ENCODE results near the gene DMC1. TPM values are rescaled to one million over a fixed set of nuclear protein-coding genes. Genes with fewer than 3 reads are reported as not detected.

Gene DMC1
- total RNA-seq, 6 experiments from 2014 or later: 0.55 TPM; not detected in 5

DNA sequence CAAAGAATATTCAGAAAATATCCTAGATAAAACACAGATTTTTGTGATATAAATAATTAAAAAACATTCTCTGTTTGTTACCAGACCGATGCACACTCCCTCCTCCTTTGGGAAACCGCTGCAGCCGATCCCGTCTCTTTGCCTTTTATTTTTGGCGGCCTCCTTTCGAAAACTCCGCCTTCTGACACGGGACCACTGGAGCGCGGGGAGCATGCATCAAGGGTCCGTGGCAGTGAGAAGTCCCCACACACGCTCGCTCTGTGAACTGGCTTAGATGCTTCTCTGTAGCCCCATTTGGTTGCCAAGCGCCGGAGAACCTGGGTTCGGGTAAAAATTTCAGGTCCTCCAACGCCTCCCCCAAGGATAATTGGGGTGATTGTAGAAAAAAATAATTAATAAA is 80.8 kb downstream of the DMC1 start:
- no peak for ATAC-seq

DNA sequence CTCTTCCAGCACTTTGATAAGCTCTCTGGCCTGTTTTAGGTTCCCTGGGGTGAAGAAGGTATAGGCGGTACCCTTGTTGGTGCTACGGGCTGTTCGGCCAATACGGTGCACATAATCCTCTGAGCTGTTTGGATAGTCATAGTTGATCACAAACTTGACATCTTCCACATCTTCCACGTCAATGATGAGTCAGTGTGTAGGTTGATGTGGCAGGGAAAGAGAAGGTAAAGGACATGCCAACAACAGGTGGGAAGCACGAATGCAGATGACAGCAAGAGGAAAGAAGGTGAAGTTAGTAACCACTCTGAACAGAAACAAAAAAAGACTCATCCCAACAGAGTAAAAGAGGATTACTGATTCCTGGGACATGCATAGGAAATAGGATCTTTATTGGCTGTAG is 82.0 kb downstream of the DMC1 start:
- H3K27ac ChIP-seq: no peak overlapping the region
- no peak overlapping the region for H3K4me3 ChIP-seq
- ATAC-seq: no peak
- WGBS (ENCODE audit: insufficient coverage, low coverage, low lambda C conversion rate, missing lambda C conversion rate): 79% methylated on average over 4 of the region's 6 CpGs
- no peaks in the 10 kb centered on the region for H3K27me3 ChIP-seq
- H3K36me3 ChIP-seq: peaks cover 35 to 98% (median 80%) of the 10 kb centered on the region in 4 donors
- TF ChIP-seq, protein P1, sequence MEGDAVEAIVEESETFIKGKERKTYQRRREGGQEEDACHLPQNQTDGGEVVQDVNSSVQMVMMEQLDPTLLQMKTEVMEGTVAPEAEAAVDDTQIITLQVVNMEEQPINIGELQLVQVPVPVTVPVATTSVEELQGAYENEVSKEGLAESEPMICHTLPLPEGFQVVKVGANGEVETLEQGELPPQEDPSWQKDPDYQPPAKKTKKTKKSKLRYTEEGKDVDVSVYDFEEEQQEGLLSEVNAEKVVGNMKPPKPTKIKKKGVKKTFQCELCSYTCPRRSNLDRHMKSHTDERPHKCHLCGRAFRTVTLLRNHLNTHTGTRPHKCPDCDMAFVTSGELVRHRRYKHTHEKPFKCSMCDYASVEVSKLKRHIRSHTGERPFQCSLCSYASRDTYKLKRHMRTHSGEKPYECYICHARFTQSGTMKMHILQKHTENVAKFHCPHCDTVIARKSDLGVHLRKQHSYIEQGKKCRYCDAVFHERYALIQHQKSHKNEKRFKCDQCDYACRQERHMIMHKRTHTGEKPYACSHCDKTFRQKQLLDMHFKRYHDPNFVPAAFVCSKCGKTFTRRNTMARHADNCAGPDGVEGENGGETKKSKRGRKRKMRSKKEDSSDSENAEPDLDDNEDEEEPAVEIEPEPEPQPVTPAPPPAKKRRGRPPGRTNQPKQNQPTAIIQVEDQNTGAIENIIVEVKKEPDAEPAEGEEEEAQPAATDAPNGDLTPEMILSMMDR (IDR thresholded peaks at IDR 0.05): no peak
- no peak for TF ChIP-seq POLR2A (IDR thresholded peaks at IDR 0.05)
- intact Hi-C loops (cut with DNase I): no loop called here
- no peaks in the 10 kb centered on the region for H3K9me3 ChIP-seq
- no peak for DNase-seq
- peaks cover 0 to 13% (median 6%) of the 10 kb centered on the region in 4 donors for H3K4me1 ChIP-seq

More for the DNA sequence above, 80.8 kb downstream of the DMC1 start:
- 95% methylated on average over 17 of the region's 17 CpGs for WGBS (ENCODE audit: insufficient coverage, low coverage, low lambda C conversion rate, missing lambda C conversion rate)
- Histone ChIP-seq H3K27me3 (no peaks in the 10 kb centered on the region), H3K9me3 (no peaks in the 10 kb centered on the region), H3K4me3 (no peak overlapping the region), H3K4me1 (peaks cover 0 to 13% (median 6%) of the 10 kb centered on the region in 4 donors), H3K36me3 (peaks cover 46 to 99% (median 80%) of the 10 kb centered on the region in 4 donors), H3K27ac (no peak overlapping the region)
- TF ChIP-seq, protein P1 (IDR thresholded peaks at IDR 0.05): no peak
- TF ChIP-seq POLR2A (IDR thresholded peaks at IDR 0.05): no peak
- no peak for DNase-seq
- intact Hi-C loops (cut with DNase I): no loop called here

DNA sequence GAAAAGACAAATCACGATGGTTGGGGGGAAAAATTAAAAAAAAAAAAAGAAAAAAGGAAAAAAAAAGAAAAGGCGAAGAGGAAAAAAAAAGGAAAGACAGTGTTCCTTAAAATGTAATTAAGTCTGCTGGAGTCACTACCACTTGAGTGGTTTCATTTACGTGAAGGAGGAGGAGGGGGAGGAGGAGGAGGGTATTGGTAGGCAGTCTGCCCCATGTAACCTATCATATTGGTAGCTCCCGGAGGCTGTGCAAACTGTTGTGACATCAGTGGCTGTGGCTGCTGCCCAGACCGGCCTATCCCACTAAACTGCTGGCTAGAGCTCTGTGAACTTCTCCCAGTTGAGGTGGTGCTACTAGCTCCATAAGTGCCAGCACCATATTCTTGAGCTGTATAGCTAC is 84.2 kb downstream of the DMC1 start:
- WGBS (ENCODE audit: insufficient coverage, low coverage, low lambda C conversion rate, missing lambda C conversion rate): 58% methylated on average over 5 of the region's 5 CpGs
- Histone ChIP-seq H3K9me3 (no peaks in the 10 kb centered on the region), H3K4me3 (no peak overlapping the region), H3K27me3 (no peaks in the 10 kb centered on the region), H3K36me3 (peaks cover 31 to 99% (median 77%) of the 10 kb centered on the region in 4 donors), H3K4me1 (peaks cover 0 to 7% (median 2%) of the 10 kb centered on the region in 4 donors), H3K27ac (no peak overlapping the region)
- TF ChIP-seq, protein P1 (IDR thresholded peaks at IDR 0.05): no peak
- TF ChIP-seq POLR2A (IDR thresholded peaks at IDR 0.05): no peak
- DNase-seq (peak in 2 of 3 donors; percentile 36 to 69), ATAC-seq (peak; percentile 60 to 88 (median 70))
- intact Hi-C loops (cut with DNase I): no loop called here

DNA sequence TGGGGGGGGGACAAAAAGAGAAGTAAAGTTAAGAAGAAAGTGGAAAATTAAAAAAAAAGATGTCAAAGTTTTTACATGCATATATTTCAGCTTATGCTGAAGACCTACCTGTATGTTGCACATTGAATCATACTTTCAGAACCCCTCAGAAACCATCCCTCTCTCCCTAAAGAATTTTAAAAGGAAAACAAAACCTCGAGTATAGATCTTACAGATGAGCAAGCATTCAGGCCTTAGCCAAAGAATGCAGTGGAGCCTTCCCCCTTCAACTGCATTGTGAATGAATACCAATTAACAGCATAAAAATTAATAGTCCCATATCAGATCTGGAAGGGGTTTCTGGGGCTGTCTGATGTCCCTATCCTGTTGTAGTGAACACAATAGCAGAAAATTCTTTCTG is 85.7 kb downstream of the DMC1 start:
- H3K27me3 ChIP-seq: no peaks in the 10 kb centered on the region
- peaks cover 16 to 84% (median 62%) of the 10 kb centered on the region in 4 donors for H3K36me3 ChIP-seq
- 100% methylated on average over 1 of the region's 1 CpG for WGBS (ENCODE audit: insufficient coverage, low coverage, low lambda C conversion rate, missing lambda C conversion rate)
- DNase-seq (no peak), ATAC-seq (no peak)
- TF ChIP-seq, protein P1 (IDR thresholded peaks at IDR 0.05): no peak
- no peak for TF ChIP-seq POLR2A (IDR thresholded peaks at IDR 0.05)
- H3K4me3 ChIP-seq: no peak overlapping the region
- H3K4me1 ChIP-seq: no peaks in the 10 kb centered on the region
- intact Hi-C loops (cut with DNase I): no loop called here
- H3K9me3 ChIP-seq: no peaks in the 10 kb centered on the region
- no peak overlapping the region for H3K27ac ChIP-seq
